HG03558 (cell line): ENCODE data around the gene COPZ1.

Experiments used
- ATAC-seq: cut with Tn5 transposase; IDR thresholded peaks from one replicate; pipeline ENCODE4 v1.9.1; 2021; ENCODE audit warnings: moderate number of reproducible peaks; ENCODE audit not compliant: unreplicated experiment; ENCODE audit errors: extremely low read depth

The COPZ1 gene

DNA sequence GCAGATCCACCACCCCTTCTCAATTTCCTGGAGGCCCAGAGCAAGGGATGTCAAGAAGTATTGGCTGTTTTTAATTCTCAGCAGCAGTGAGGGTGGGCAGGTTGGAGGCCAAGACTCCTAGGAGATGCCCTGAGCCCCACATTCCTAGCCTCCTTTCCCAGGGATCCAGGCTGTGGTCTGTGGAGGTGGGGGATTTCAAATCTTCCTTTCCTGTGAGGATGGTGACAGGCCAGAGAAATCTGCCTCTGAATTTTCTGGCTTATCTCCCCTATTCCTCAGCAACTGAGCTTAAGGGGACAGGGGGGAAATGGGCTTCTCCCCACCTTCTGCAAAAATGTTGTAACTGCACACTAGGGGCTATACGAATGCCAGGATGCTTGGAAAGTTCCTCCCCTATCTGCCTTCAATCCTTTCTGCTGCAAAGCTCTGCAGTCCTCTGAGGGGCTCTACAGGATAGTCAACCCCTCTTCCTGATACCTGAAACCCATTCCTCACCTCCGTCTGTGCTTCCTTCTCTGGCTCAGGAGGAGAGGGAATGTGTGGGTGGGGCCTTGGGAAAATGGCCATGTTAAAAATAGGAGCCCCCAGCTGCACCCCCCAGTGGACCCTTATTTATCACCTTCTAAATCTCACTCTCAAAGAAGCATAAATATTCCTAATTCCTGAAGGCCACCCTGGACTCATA, 32.7 kb downstream of the COPZ1 start:
- no peak for ATAC-seq

DNA sequence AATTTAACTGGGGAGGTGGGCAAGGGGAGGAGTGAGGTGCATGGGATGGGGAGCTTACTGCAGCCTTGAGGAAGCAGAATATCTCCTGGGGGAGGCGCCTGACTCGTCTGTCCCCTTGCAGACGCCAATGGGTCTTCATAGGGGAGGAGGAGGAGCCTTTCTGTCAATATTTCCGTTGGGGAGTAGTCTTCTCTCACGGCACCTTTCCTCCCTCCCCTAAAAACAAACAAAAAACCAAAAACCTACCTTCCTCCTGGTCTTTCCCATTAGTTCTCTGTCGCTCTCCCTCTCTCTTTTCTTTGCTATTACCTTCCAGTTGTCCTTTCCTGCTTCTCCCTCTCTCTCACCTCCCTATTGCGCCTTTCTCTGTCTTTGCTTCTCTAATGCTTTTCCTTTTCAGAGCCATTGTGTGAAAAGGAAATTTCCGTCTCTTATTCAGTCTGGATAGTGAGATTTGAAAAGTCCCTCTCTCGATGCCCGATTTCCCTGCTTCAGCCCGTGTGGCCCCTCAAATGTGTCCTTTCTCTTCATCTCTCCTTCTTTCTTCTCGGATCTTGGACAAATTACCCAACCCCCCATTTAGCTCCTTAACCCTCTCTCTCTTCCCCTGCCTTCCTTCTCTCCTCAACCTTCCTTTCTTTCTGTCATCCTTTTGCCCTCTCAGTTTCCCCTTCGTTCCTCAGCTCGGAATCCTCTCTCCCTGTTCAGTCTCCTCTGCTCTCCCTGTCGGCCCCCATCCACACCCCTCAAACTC, 33.4 kb downstream of the COPZ1 start:
- ATAC-seq = no peak

DNA sequence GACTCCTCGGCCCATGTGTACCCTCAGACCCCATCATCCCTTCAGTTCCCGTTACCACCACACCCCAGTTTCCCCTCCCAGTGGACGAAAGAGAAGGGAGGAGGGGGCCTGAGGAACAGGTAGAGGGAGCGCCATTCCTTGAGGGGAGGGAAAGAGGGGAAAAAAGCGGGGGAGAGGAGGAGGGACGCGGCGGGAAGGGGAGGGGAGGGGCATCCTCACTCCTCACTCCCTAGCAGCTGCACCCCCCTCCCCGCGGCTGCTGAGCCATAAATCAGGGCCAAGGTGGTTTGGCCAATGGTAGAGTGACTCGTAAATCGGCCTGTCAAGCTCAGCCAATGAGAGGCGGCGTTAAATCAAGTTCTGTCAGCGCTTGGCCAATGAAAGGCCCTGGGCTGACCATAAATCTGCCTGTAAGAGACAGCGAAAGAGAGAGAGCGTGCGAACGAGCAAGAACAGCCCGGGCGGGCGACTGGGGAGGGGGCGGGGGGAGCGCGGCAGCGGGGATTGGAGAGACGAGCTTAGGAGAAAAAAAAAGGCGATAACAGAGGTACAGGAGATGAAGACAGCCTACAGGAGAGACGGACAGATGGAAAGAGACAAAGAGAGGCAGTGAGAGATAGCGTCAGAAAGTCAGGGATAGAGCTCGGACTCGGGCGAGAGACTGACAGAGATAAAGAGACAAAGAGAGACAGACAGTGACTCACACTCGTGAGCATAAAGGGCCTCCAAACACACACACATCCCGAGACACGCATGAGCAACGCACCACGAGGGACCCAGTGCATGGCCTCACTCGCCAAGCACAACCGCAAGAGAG, 34.2 kb downstream of the COPZ1 start:
- ATAC-seq = peak; percentile 91

- ATAC-seq = no peak
These were observed 34.9 kb downstream of the COPZ1 start for GRCh38 chr12:54359762-54360351.

GRCh38 chr12:54360717-54361456, 36.0 kb downstream of the COPZ1 start:
- ATAC-seq = no peak

DNA sequence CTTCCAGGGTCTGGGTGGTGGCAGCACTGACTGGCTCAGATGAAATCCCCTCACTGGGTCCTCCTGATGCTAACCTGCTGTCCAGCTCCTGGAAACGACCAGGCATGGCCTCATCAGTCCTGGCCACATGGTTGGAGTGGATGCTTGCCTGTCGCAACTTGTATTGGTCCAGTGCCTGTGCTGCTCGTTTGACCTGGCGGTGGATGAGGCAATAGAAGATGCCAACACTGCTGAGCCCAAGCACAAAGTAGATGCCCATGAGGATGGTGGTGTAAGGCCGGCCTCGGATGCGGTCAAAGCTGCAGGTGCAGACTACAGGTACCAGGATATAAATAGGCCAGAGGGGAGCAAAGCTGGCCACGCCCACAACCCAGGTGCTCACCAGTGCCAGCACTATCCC, 38.1 kb downstream of the COPZ1 start:
- no peak for ATAC-seq

DNA sequence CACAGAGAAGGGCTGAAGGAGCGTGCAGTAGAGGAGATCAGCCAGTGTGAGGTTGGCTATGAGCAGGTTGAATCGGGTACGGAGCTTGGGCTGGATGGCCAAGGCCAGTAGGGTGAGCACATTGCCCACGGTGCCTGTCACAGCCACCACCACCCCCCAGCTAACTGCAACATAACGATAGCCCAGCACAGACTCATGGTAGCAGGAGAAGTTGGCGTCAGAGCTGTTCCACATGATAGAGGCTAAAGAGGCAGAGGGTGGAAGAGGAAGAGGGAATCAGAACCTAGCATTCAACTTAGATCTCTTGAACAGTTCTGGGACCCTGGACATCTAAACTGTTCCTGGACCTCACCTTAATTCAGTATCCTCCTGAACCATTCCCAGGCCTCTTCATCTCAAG, 38.7 kb downstream of the COPZ1 start:
- no peak for ATAC-seq

- ATAC-seq = no peak
These were observed 39.5 kb downstream of the COPZ1 start, which contains the start of gene GPR84 for GRCh38 chr12:54364413-54364812. TSS of gene GPR84 (minus strand) at chr12:54364486. CDS start at chr12:54363851, 635 bp downstream.

GRCh38 chr12:54368025-54368708, 43.2 kb downstream of the COPZ1 start:
- no peak for ATAC-seq

GRCh38 chr12:54368709-54369596, 44.0 kb downstream of the COPZ1 start:
- ATAC-seq = no peak

DNA sequence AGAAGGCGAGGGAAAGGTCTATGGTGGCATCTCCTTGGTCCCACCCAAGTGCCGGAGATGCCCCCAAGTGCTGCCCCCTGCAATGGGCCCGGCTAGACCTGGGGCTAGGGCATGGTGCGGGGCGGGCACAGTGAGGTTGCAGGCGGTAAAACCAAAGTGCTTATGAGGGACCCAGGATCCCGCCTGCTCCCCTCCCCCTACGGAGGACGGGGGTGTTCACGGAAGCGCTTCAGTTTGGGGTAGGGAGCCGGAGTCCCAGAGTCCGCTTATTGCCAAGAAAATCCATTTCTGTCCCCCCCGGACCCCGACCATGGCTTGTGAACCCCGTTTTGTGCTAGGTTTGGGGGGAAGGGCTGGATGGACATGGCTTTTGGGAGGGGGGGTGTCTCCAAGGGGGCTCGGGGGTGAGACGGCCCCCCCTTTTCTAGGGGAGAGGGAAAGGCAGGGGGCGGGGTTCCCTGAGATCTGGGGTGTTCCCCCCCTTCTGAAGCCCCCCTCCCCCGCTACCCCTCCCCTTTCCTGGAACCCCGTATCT, 44.7 kb downstream of the COPZ1 start:
- ATAC-seq = no peak

- ATAC-seq = no peak
These were observed 45.3 kb downstream of the COPZ1 start for GRCh38 chr12:54370171-54370730.

GRCh38 chr12:54371328-54372112, 46.6 kb downstream of the COPZ1 start:
- no peak for ATAC-seq

GRCh38 chr12:54372113-54372806, 47.3 kb downstream of the COPZ1 start:
- ATAC-seq = no peak

GRCh38 chr12:54373649-54374561, 49.0 kb downstream of the COPZ1 start:
- ATAC-seq = no peak
